ENCODE measurements around the gene KLF5.

DNA sequence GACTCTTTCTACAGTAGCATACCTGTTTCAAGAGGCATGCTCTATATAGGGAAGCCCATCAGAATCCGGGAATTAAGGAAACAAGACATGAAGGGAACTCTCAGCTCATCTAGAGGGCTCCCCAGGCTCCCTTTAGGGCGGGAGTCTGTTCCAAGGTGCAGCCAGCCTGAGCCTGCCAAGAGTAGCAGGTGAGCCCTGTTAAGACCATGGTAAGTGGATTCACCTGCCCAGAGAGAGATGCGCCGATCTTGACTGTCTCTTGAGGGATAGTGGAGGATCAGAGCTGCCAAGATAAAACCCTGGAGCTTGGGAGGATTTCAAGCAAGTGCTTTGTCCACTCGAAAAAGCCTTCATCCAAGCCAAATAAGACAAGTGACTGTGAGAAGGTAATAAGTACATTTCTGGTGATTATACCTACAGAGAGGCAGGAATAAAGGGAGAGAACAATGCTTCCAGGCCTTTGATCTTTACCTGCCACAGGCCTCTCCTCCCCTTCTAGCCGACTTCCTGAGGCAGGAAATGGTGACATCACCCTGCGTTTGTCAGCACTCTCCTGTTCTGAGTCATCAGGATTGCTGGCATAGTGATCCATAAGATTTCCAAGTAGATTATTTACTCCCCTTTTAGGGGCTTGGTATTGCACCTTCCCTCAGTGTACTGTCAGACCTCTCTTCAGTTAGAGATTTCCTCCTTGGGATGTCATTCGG is 31.5 kb downstream of the KLF5 start:
- TF ChIP-seq EZH2phosphoT487 (IDR thresholded peaks at IDR 0.05; ENCODE audit: low read length) = no peak
- TF ChIP-seq CTCF (IDR thresholded peaks at IDR 0.05; ENCODE audit: low read length) = no peak
- TF ChIP-seq EZH2 (optimal IDR thresholded peaks at IDR 0.05; ENCODE audit: low read depth, low read length) = no peak

Data from MM.1S (cell line).